ENCODE data around the gene PAX6.

- TF ChIP-seq CTCF (IDR thresholded peaks at IDR 0.05) (no peak), POLR2AphosphoS5 (IDR thresholded peaks at IDR 0.05) (no peak), POLR2A (IDR thresholded peaks at IDR 0.05) (no peak), EP300 (IDR thresholded peaks at IDR 0.05) (no peak)
These were observed 9.0 kb downstream of the PAX6 start for GRCh38 chr11:31802000-31802551.
